ENCODE data around the gene TMEM141.
A peak's percentile ranks its signal among the peaks of the same experiment; 100 is the strongest.
"Not testable (repeated sequence)": the region's sequence is repeated elsewhere in the genome, so short reads cannot be mapped to it uniquely, and the experiment has no call there.

Gene TMEM141

GRCh38 chr9:136791516-136792276 is 552 bp downstream of the TMEM141 start:
- TF ChIP-seq, protein P1, sequence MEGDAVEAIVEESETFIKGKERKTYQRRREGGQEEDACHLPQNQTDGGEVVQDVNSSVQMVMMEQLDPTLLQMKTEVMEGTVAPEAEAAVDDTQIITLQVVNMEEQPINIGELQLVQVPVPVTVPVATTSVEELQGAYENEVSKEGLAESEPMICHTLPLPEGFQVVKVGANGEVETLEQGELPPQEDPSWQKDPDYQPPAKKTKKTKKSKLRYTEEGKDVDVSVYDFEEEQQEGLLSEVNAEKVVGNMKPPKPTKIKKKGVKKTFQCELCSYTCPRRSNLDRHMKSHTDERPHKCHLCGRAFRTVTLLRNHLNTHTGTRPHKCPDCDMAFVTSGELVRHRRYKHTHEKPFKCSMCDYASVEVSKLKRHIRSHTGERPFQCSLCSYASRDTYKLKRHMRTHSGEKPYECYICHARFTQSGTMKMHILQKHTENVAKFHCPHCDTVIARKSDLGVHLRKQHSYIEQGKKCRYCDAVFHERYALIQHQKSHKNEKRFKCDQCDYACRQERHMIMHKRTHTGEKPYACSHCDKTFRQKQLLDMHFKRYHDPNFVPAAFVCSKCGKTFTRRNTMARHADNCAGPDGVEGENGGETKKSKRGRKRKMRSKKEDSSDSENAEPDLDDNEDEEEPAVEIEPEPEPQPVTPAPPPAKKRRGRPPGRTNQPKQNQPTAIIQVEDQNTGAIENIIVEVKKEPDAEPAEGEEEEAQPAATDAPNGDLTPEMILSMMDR (IDR thresholded peaks at IDR 0.05; ENCODE audit: control insufficient read depth, extremely low read depth, insufficient read depth) = peak; percentile 81
- DNase-seq (ENCODE audit: low read depth) = peak; percentile 64
- peak overlapping the region; percentile 78 for H3K4me3 ChIP-seq (ENCODE audit: low read depth, low read length)

- H3K4me3 ChIP-seq (ENCODE audit: low read depth, low read length) = peak overlapping the region; percentile 78
- TF ChIP-seq, protein P1 (IDR thresholded peaks at IDR 0.05; ENCODE audit: control insufficient read depth, extremely low read depth, insufficient read depth) = no peak
- DNase-seq (ENCODE audit: low read depth) = no peak
These were observed 1.4 kb downstream of the TMEM141 start for GRCh38 chr9:136792321-136793085.

DNA sequence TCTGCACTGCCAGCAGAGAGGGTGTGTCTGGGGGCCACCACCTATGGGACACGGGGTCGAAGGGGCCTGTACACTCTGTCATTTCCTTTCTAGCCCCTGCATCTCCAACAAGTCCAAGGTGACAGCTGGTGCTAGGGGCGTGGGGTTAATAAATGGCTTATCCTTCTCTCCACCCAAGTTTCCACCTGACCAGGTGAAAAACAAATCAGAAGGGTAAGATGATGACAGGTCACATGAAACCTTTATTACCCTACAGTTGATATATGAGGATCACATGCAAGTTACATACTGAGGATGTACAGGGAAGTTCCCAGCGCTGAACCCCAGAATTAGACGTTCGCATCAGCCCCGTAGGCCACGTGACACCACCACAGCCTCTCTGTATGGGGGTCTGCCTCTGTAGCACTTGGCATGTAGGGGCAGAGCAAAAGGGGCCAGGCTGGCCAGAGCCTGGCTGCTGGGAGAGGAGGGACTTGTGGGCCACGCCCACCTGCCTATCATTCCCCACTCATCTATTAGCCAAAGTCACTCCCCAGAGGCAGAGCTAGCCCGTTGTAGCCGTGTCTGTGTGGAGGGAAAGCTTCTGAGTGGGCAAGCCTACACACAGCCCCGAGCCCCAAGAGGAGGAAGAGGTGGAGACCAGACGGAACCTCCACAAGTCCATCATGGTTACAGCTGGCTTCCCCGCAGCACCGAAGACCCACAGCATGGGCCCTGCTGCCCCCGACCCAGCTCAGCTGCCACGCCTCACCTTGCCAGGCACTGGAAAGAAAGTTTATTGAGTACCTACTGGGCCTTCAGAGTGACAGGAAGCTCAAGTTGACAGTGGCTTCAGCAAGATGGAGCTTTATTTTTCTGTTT is 2.2 kb downstream of the TMEM141 start:
- no peak for DNase-seq (ENCODE audit: low read depth)
- TF ChIP-seq, protein P1 (IDR thresholded peaks at IDR 0.05; ENCODE audit: control insufficient read depth, extremely low read depth, insufficient read depth) = no peak
- H3K4me3 ChIP-seq (ENCODE audit: low read depth, low read length) = no peak overlapping the region

- DNase-seq (ENCODE audit: low read depth) = no peak
These were observed 3.3 kb downstream of the TMEM141 start for GRCh38 chr9:136794281-136794999.

DNA sequence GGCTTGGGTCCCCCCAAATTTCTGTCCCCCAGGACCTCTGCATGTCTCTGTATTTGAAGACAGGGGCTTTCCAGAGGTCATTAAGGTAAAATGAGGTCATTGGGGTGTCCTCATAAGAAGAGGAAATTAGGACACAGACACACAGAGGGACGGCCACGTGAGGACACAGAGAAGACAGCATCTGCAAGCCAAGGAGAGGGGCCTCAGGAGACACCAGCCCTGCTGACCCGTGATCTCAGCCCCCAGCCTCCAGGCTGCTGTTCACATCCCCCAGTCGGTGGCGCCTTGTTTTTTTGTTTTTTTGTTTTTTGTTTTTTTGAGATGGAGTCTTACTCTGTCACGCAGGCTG is 3.8 kb downstream of the TMEM141 start:
- TF ChIP-seq, protein P1 (IDR thresholded peaks at IDR 0.05; ENCODE audit: control insufficient read depth, extremely low read depth, insufficient read depth) = no peak
- no peak overlapping the region for H3K4me3 ChIP-seq (ENCODE audit: low read depth, low read length)
- DNase-seq (ENCODE audit: low read depth) = no peak

More at GRCh38 chr9:136794281-136794999, 3.3 kb downstream of the TMEM141 start:
- H3K4me3 ChIP-seq (ENCODE audit: low read depth, low read length) = no peak overlapping the region
- TF ChIP-seq, protein P1 (IDR thresholded peaks at IDR 0.05; ENCODE audit: control insufficient read depth, extremely low read depth, insufficient read depth) = no peak

DNA sequence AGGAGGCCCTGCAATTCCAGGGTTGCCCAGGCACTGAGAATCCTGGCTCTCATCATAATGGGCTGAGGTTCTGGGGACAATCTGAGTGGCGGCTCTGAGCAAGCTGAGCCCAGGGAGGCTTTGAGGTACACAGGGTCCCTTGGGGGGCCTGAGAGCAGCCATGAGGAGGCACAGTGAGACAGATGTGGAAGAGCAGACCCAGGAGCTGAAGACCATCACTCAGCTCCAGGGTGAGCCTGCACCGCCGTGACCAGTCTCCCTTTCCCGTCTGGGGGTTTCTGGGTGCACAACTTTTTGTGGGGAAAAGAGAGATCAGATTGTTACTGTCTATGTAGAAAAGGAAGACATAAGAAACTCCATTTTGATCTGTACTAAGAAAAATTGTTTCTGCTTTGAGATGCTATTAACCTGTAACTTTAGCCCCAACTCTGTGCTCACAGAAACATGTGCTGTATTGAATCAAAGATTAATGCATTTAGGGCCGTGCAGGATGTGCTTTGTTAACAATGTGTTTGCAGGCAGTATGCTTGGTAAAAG is 5.2 kb downstream of the TMEM141 start, which contains the start of gene CCDC183:
TSS of gene CCDC183 (plus strand) at position 101 of the 537 bp plus-strand sequence. CDS start at position 161, 60 bp downstream.
- no peak within 1 kb of the TSS for H3K4me3 ChIP-seq (ENCODE audit: low read depth, low read length)
- TF ChIP-seq, protein P1 (IDR thresholded peaks at IDR 0.05; ENCODE audit: control insufficient read depth, extremely low read depth, insufficient read depth) = no peak
- no peak for DNase-seq (ENCODE audit: low read depth)

- peak; percentile 70 for DNase-seq (ENCODE audit: low read depth)
- H3K4me3 ChIP-seq (ENCODE audit: low read depth, low read length) = not testable (repeated sequence)
These were observed 5.7 kb downstream of the TMEM141 start for GRCh38 chr9:136796775-136797347.
